22Rv1 (cell line): Measurements from ENCODE around the gene YES1.

Experiments
- H3K27ac ChIP-seq: fragments of 450-650 bp; 2 replicates; pipeline ENCODE4 v1.5.1; 2017
- ZFX ChIP-seq: fragments of 450-650 bp; IDR thresholded peaks from 2 replicates; pipeline ENCODE4 v1.6.1; 2017; ENCODE audit warnings: antibody characterized with exemption, borderline replicate concordance
- TF ChIP-seq, protein P1 (sequence below): fragments of 450-650 bp; IDR thresholded peaks from 2 replicates; pipeline ENCODE4 v1.5.1; 2017; ENCODE audit warnings: mild to moderate bottlenecking

Gene YES1

DNA sequence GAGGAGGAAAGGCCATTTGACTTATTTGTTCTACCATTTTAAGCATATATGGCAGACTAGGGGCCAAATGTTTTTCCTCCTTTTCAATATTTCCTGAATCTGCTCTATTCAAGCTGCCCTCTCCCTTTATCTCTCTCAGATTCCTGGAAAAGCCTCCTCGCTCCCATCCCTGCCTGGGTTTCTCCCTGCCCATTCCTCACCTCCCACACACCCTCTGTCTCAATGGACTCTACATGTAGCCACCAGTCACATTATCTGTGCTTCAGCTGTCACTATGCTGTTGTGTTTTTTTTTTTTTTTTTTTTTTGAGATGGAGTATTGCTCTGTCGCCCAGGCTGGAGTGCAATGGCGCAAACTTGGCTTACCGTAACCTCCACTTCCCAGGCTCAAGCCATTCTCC is 131.7 kb downstream of the YES1 start:
- no peak overlapping the region for H3K27ac ChIP-seq
- TF ChIP-seq, protein P1, sequence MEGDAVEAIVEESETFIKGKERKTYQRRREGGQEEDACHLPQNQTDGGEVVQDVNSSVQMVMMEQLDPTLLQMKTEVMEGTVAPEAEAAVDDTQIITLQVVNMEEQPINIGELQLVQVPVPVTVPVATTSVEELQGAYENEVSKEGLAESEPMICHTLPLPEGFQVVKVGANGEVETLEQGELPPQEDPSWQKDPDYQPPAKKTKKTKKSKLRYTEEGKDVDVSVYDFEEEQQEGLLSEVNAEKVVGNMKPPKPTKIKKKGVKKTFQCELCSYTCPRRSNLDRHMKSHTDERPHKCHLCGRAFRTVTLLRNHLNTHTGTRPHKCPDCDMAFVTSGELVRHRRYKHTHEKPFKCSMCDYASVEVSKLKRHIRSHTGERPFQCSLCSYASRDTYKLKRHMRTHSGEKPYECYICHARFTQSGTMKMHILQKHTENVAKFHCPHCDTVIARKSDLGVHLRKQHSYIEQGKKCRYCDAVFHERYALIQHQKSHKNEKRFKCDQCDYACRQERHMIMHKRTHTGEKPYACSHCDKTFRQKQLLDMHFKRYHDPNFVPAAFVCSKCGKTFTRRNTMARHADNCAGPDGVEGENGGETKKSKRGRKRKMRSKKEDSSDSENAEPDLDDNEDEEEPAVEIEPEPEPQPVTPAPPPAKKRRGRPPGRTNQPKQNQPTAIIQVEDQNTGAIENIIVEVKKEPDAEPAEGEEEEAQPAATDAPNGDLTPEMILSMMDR, result no peak
- no peak for TF ChIP-seq ZFX

DNA sequence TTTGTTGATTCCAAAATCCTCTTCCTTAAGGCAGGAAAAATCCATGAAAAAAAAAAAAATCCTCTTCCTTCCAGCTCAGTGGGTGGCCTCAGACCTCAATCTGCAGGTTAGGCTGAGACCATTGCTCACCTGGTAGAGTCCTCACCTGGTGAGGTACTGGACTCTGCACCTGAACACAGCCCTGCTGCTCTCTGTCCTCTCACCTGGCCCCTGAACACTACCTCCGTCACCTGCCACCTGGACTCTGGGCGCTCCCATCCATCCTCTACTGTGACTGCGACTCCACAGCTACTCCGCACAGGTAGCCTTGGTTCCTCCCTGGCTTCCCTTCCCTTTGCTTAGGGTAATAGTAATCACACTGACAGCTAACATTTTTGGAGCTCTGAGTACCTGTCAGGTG is 132.5 kb downstream of the YES1 start:
- TF ChIP-seq ZFX, result no peak
- TF ChIP-seq, protein P1, result no peak

DNA sequence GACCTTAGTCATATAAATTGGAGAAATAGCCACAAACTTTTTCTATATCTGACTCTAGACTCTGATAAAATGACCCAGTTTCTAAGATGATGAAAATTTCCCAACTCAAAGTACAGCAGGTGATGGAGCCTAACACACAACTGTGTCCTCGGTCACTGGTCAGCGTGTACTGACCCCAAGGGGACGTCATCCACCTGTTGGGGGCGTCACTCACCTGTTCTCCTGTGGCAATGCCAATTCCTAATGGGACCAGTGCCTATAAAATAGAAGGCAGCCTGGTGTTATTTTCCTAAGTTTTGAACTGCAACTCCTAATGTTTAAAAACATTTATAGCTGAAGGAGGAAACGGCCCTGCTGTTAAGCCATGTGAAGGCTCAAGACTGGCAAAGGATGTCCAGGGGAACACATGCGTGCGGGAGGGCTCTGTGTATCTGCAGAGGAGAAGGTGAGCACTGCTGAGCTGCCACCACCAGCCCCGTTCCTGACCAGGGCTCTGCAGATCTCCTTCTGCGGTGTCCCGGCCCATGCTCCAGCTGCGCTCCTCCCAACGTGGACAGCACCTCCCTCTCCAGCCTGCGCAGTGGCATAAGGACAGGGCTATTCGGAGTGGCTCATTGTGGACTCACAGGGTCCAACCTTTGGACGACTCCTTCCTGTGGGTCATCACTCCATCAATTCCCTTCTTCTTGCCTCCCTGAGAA is 133.4 kb downstream of the YES1 start:
- H3K27ac ChIP-seq, result no peak overlapping the region
- TF ChIP-seq ZFX, result no peak
- TF ChIP-seq, protein P1, result no peak

More for the DNA sequence above, 132.5 kb downstream of the YES1 start:
- peak overlapping the region; percentile 4; the same call in 1 of the 2 replicates for H3K27ac ChIP-seq

DNA sequence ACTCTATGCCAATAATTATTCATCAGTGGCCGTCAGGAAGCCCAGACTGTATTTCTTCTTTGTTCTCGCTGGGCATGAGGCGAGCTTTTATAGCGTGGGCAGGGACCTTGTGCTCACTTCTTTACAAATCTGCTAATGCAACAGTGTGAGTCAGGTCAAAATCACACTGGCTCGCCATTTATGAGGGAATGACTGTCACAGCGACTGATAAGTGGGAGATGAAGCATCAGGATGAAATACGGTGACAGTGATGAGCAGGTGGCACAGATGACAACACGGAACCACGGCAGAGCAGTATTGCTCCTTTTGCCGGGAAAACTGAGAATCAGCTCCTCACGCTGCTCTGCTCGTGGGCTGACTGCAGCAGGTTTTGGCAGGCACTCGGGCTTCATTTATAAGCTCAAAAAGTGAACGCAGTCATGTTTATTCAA is 134.1 kb downstream of the YES1 start:
- H3K27ac ChIP-seq, result peak overlapping the region; percentile 42; the same call in 1 of the 2 replicates
- no peak for TF ChIP-seq ZFX

DNA sequence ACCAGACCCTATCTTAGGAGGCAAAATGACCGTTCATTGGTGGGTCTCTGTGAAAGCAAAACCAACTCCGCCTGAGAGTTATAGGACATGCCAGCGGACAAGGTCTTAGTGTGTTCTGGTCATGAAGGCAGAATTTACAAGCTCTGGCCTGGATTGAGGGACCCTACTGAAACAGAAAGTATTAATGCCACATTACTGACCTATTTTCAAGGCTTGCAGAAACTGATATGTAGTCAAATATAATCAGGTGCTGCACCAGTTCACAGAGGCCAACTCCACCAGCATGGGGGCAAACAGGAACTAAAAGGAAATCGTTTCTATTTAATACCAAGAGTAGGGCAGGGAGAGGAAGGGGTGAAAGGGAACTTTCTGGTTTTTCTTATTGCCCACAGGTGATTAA is 134.9 kb downstream of the YES1 start:
- H3K27ac ChIP-seq, result peak overlapping the region; percentile 42
- TF ChIP-seq, protein P1, result no peak
- no peak for TF ChIP-seq ZFX

DNA sequence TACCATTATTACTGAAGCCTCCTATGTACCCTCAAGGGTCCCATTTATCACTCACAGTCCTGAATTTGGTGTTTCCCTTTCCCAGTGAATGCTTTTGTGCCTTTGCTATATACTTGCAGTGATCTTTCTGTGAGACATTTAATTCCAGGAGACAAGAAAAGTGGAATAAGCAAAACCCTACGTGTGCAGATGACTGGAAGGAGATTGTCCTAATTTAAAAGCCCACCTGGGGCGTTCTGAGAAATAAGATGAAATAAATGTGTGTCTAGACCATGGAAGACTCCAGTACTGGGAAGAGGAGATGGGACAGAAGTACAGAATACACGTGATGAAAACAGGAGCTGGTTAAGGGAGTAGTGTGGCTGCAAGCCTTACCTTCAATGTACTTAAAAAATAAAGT is 135.3 kb downstream of the YES1 start:
- TF ChIP-seq, protein P1, result no peak
- no peak for TF ChIP-seq ZFX
- H3K27ac ChIP-seq, result peak overlapping the region; percentile 42

DNA sequence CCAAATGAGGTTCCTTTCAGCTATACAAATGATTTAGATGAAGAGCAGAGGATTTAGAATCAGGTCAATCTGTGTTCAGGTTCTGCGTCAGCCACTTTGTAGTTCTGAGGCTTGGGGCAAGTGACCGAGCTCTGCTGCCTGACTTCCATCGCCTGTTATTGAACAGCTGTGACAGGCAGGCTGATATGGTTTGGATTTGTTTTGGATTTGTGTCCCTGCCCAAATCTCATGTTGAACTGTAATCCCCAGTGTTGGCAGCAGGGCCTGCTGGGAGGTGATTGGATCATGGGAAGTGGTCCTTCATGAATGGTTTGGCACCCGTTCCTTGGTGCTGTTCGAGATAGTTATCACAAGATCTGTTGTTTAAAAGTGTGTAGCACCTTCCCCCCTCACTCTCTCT is 136.0 kb downstream of the YES1 start:
- peak overlapping the region; percentile 42 for H3K27ac ChIP-seq
- TF ChIP-seq ZFX, result no peak
- TF ChIP-seq, protein P1, result no peak

DNA sequence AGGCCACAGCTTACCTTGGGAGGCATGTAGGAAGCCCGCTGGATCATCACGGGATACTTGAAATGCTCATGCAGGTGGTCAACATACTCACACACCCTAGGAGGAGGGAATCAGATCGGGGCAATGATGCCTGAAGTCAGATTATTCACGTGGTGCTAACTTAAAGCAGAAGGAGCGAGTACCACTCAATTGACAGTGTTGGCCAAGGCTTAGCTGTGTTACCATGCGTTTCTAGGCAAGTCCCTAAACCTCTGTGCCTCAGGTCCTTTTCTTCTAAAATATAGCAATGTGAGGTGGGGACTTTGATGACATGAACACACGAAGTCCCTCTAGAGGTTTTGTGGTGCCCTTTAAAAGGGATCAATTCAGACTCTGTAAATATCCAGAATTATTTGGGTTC is 136.7 kb downstream of the YES1 start:
- peak overlapping the region; percentile 42 for H3K27ac ChIP-seq

More for the DNA sequence above, 136.7 kb downstream of the YES1 start:
- no peak for TF ChIP-seq ZFX
- TF ChIP-seq, protein P1, result no peak
